ENCODE results near the gene SMU1.
"Not testable (repeated sequence)": the region's sequence is repeated elsewhere in the genome, so short reads cannot be mapped to it uniquely, and the experiment has no call there.

Gene SMU1

DNA sequence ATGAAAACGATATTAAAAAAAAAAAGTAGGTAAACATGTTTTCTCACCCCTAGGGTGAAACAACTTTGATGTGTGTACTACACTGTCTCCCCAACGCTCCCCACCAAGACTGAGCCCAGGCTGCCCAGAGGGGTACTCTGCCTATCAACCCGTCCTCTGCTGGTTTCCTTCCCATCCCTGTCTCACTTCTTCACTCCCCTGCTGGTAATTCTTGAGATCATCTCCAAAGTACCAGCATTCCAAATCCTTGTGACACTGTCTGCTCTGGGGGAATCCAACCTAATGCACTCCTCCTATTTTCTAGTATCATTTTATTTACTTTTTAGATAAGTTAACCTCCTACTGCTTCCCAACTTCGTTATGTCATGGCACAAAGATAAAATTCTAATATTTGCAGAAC, 68.7 kb downstream of the SMU1 start:
- DNase-seq = no peak

DNA sequence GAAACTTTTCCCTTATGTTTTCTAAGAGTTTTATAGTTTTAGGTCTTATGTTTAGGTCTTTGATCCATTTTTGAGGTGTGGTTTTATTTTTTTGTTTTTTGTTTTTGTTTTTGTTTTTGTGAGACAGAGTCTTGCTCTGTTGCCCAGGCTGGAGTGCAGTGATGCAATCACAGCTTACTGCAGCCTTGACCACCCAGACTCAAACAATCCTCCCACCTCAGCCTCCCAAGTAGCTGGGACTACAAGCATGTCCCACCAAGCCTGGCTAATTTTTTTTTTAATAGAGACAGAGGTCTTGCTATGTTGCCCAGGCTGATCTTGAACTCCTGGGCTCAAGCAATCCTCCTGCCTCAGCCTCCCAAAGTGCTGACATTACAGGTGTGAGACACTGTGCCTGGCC, 71.1 kb downstream of the SMU1 start:
- not testable (repeated sequence) for DNase-seq

DNA sequence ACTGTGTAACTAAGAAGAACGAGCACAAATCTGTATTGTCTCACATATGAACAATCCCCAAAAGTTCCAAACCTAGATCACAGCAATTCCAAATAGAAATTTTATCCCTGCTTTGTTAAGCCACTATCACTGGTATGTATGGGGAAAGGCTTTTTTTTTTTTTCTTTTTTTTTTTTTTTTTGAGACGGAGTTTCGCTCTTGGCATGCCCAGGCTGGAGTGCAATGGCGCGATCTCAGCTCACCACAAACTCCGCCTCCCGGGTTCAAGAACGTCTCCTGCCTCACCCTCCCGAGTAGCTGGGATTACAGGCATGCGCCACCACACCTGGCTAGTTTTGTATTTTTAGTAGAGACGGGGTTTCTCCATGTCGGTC, 75.8 kb downstream of the SMU1 start:
- not testable (repeated sequence) for DNase-seq

DNA sequence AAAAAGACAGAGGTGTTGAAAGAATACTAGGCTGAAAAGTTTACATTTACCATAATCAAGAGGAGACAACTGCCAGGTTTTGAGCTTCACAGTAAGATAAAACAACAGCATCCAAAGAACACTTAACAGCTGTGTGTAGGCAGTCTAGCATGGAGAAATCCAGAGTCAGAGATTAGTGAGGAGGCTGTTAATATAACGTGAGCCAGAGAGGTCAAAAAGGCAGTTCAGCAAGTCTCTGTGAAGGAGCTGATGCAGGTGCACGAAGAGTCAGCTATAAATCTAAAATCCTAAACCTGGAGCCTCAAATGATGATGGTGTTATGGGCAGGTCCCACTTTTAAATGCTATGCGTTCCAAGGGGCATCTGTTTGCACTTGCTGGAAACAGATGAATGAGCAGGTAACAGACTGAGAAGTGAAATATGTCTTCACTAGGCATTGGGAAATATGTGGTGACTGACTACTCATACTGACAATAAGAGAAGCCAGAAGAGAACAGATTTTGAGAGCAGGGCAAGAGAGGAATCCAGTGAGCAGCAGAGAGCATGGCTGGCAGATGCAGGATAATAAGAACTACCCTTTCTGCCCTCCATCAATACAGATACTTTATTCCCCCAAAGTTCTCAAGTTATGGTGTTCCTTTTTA, 83.8 kb downstream of the SMU1 start:
- DNase-seq = no peak

DNA sequence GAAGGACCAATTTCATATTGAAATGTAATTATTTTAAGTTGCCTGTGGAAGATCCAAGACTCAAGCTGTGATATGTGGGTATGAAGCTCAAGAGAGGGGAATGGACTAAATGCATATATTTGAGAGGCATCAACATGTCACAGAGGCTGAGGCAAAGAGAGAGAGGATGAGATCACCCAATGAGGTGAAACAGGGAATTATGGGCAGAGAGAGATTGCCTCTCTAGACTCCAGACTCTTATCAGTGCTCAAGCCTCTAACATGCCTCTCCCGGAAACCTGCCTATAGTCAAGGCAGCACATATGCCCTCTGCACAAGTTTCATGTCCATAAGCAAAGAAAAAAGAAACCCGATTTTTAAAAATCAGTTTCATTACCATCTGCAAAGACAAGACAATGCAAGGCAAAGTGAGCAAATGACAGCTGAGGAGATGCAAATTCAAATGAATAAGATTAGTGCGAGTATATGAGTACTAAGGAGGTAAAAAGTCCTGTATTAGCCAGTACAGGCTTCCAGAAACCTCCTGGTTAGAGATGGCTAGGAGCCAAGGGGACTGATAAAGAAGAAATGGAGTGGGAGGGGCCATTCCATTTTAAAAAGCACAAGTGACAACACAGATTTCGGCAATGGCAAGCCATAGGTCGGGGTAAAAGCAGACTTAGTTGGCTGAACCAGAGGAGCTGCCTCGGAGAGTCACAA, 84.4 kb downstream of the SMU1 start:
- no peak for DNase-seq
